Measurements from ENCODE around the gene WDR46. TPM values are rescaled to one million over a fixed set of nuclear protein-coding genes. Genes with fewer than 3 reads are reported as not detected.
A peak's percentile ranks its signal among the peaks of the same experiment; 100 is the strongest.

The WDR46 gene
- total RNA-seq, 1 experiment from 2014 or later: 99.2 TPM

- Histone ChIP-seq H3K4me1 (ENCODE audit: insufficient read depth, low read length) (peaks cover 9% of the 10 kb centered on the region; the same call in 1 of the 2 replicates), H2BK20ac (ENCODE audit: low read depth, low read length, poor library complexity, severe bottlenecking) (no peak overlapping the region), H2AFZ (ENCODE audit: low read length) (no peak overlapping the region), H2BK120ac (ENCODE audit: low read depth, low read length, poor library complexity, severe bottlenecking) (no peak overlapping the region), H4K91ac (ENCODE audit: insufficient read length, low read depth, low read length) (no peak overlapping the region), H3T11ph (ENCODE audit: low read length) (no peak overlapping the region), H3K4ac (ENCODE audit: low read depth, low read length) (no peak overlapping the region), H3K9me3 (ENCODE audit: control insufficient read depth, low read depth, low read length) (no peaks in the 10 kb centered on the region), H3K27ac (ENCODE audit: insufficient read length, low read depth, low read length) (no peak overlapping the region), H2AK5ac (ENCODE audit: insufficient read length, low read length) (no peak overlapping the region), H4K20me1 (ENCODE audit: control insufficient read depth, insufficient read depth, insufficient read length) (no peaks in the 10 kb centered on the region), H3K27me3 (ENCODE audit: insufficient read depth, low read length) (no peaks in the 10 kb centered on the region), H4K5ac (ENCODE audit: insufficient read length, low read depth, low read length) (no peak overlapping the region), H2BK12ac (ENCODE audit: insufficient read length, low read depth, low read length) (no peak overlapping the region), H3K14ac (ENCODE audit: insufficient read depth, low read length) (no peak overlapping the region), H2BK5ac (ENCODE audit: insufficient read length, low read length) (no peak overlapping the region), H3K79me1 (ENCODE audit: insufficient read depth, low read depth, low read length, poor library complexity, severe bottlenecking) (peaks cover 7% of the 10 kb centered on the region), H2BK15ac (ENCODE audit: low read depth, low read length) (no peak overlapping the region), H3K23ac (ENCODE audit: insufficient read length, low read depth, low read length) (no peak overlapping the region), H3K79me2 (ENCODE audit: insufficient read depth, low read length) (peaks cover 8% of the 10 kb centered on the region; the same call in 1 of the 2 replicates), H4K8ac (replicated peaks; ENCODE audit: insufficient read length, low read depth, low read length) (no peak overlapping the region), H3K18ac (ENCODE audit: insufficient read length, low read depth, low read length) (no peak overlapping the region), H3K4me2 (ENCODE audit: insufficient read depth, insufficient read length, low read length) (no peak overlapping the region), H3K9ac (ENCODE audit: extremely low read depth, insufficient read length, low read length) (no peak overlapping the region), H3K23me2 (ENCODE audit: insufficient read length, low read depth, low read length, poor library complexity, severe bottlenecking) (peaks cover 20% of the 10 kb centered on the region), H3K56ac (ENCODE audit: insufficient read length, low read depth, low read length) (no peak overlapping the region)
- WGBS (ENCODE audit: extremely low coverage, insufficient read length, low lambda C conversion rate): no CpG with 5 or more reads among the region's 3 CpGs
- DNase-seq: no peak
- H3K27ac Mint-ChIP-seq: peak overlapping the region in 1 of 3 experiments; percentile 64; a peak in 3 of 7 replicates
- TF ChIP-seq CTCF (conservative IDR thresholded peaks at IDR 0.05): no peak
- H3K27me3 Mint-ChIP-seq (ENCODE audit: low read depth): no peaks in the 10 kb centered on the region; the same call in 1 of the 2 replicates
- peaks cover 0 to 3% of the 10 kb centered on the region in 2 experiments; a peak in 3 of 5 replicates for H3K9me3 Mint-ChIP-seq
- H3K4me1 Mint-ChIP-seq: peaks cover 61 to 67% of the 10 kb centered on the region in 2 experiments
- H3K4me3 Mint-ChIP-seq: peak overlapping the region in 1 of 2 experiments; percentile 8; a peak in 1 of 5 replicates
- H3K36me3 Mint-ChIP-seq (ENCODE audit: insufficient read depth in 1 of 3, low read depth in 3 of 3): peaks cover 28 to 47% (median 42%) of the 10 kb centered on the region in 3 experiments
Measured at GRCh38 chr6:33319939-33320314, 30.9 kb upstream of the WDR46 start.

All from H9 (cell line).